ENCODE measurements around the gene PEX26.

DNA sequence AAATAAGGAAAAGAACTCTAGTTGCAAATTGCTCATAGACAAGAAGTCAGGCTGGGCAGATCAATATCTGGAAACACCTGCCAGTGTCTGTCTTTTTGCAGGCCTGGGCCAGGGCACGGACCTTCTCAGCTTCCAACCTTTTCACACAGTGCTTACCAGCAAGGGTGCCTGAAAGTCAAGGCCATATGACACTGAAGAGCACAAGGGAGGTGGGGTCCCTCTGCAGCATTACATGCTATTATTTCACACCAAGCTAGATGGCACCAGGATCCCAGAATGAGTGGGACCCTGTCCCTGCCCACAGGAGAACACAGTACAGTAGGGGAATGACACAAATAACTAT is 5.9 kb upstream of the PEX26 start:
- TF ChIP-seq, protein P1, sequence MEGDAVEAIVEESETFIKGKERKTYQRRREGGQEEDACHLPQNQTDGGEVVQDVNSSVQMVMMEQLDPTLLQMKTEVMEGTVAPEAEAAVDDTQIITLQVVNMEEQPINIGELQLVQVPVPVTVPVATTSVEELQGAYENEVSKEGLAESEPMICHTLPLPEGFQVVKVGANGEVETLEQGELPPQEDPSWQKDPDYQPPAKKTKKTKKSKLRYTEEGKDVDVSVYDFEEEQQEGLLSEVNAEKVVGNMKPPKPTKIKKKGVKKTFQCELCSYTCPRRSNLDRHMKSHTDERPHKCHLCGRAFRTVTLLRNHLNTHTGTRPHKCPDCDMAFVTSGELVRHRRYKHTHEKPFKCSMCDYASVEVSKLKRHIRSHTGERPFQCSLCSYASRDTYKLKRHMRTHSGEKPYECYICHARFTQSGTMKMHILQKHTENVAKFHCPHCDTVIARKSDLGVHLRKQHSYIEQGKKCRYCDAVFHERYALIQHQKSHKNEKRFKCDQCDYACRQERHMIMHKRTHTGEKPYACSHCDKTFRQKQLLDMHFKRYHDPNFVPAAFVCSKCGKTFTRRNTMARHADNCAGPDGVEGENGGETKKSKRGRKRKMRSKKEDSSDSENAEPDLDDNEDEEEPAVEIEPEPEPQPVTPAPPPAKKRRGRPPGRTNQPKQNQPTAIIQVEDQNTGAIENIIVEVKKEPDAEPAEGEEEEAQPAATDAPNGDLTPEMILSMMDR (conservative IDR thresholded peaks at IDR 0.05; ENCODE audit: low read depth, low read length) = no peak
- no peak for TF ChIP-seq EZH2 (IDR thresholded peaks at IDR 0.05; ENCODE audit: low read length, unreplicated experiment)

Measured in PC-3 (cell line).